Smooth muscle cell (in vitro differentiated cells): ENCODE results near the gene SCN5A. TPM values are rescaled to one million over a fixed set of nuclear protein-coding genes. Genes with fewer than 3 reads are reported as not detected.

Experiments
- DNase-seq: peaks from one replicate; lab custom pipeline; 2025; ENCODE audit not compliant: unreplicated experiment; lab: John Stamatoyannopoulos, UW
- H2AFZ ChIP-seq: fragments of 200-600 bp; sonication (generic); 2 replicates; pipeline ENCODE4 v1.6.0; 2016; ENCODE audit warnings: antibody characterized with exemption, low read depth, mild to moderate bottlenecking
- H3F3A ChIP-seq: fragments of 200-600 bp; sonication (generic); 2 replicates; pipeline ENCODE4 v1.6.0; 2017; ENCODE audit warnings: antibody characterized with exemption, low read depth
- H3K27ac ChIP-seq: fragments of 200-600 bp; sonication (generic); 2 replicates; pipeline ENCODE4 v1.5.1; 2016; ENCODE audit warnings: low read depth, mild to moderate bottlenecking
- H3K27me3 ChIP-seq: fragments of 200-600 bp; sonication (generic); 2 replicates; pipeline ENCODE4 v1.6.1; 2016; ENCODE audit warnings: low read depth, mild to moderate bottlenecking
- H3K36me3 ChIP-seq: fragments of 200-600 bp; sonication (generic); 2 replicates; pipeline ENCODE4 v1.5.1; 2016; ENCODE audit warnings: low read depth
- H3K4me1 ChIP-seq: fragments of 200-600 bp; sonication (generic); 2 replicates; pipeline ENCODE4 v1.5.1; 2016; ENCODE audit warnings: low read depth
- H3K4me2 ChIP-seq: fragments of 200-600 bp; sonication (generic); 2 replicates; pipeline ENCODE4 v1.6.0; 2016; ENCODE audit warnings: mild to moderate bottlenecking
- H3K4me3 ChIP-seq: fragments of 200-600 bp; sonication (generic); 2 replicates; pipeline ENCODE4 v1.5.1; 2016; ENCODE audit warnings: mild to moderate bottlenecking
- H3K79me2 ChIP-seq: fragments of 200-600 bp; sonication (generic); 2 replicates; pipeline ENCODE4 v1.6.0; 2016; ENCODE audit warnings: low read depth, mild to moderate bottlenecking
- H3K9ac ChIP-seq: fragments of 200-600 bp; sonication (generic); 2 replicates; pipeline ENCODE4 v1.6.0; 2016; ENCODE audit warnings: low read depth
- H3K9me3 ChIP-seq: fragments of 200-600 bp; sonication (generic); replicated peaks from 2 replicates; pipeline ENCODE4 v1.5.1; 2016; ENCODE audit warnings: low read depth
- H4K20me1 ChIP-seq: fragments of 200-600 bp; sonication (generic); 2 replicates; pipeline ENCODE4 v1.6.0; 2016; ENCODE audit warnings: low read depth
- WGBS: methylation state at CpG from one replicate; pipeline ENCODE4 v1.1.7; 2016; ENCODE audit warnings: low lambda C conversion rate; 5-methylcytosine and 5-hydroxymethylcytosine counted together
- polyA plus RNA-seq: library from polyadenylated mRNA; unstranded; fragments of >200 nt; fragmentation: Nextera tagmentation; extraction: Ambion mirVana; gene quantifications from 2 replicates; pipeline ENCODE4 v1.2.1, GENCODE V29; 2016
- total RNA-seq: library from RNA; depleted of rRNA; stranded (reverse); fragments of >200 nt; gene quantifications from 2 replicates; pipeline ENCODE4 v1.2.3, GENCODE V29; 2014
- TF ChIP-seq, protein P1 (sequence below): fragments of 200-600 bp; sonication (generic); IDR thresholded peaks from 2 replicates; pipeline ENCODE4 v1.5.1; 2017; ENCODE audit warnings: borderline replicate concordance, mild to moderate bottlenecking, antibody characterized with exemption; ENCODE audit not compliant: insufficient read depth, poor library complexity, severe bottlenecking

SCN5A gene
- total and polyA plus RNA-seq, 2 experiments from 2014 or later: 0.93 to 3.4 TPM

DNA sequence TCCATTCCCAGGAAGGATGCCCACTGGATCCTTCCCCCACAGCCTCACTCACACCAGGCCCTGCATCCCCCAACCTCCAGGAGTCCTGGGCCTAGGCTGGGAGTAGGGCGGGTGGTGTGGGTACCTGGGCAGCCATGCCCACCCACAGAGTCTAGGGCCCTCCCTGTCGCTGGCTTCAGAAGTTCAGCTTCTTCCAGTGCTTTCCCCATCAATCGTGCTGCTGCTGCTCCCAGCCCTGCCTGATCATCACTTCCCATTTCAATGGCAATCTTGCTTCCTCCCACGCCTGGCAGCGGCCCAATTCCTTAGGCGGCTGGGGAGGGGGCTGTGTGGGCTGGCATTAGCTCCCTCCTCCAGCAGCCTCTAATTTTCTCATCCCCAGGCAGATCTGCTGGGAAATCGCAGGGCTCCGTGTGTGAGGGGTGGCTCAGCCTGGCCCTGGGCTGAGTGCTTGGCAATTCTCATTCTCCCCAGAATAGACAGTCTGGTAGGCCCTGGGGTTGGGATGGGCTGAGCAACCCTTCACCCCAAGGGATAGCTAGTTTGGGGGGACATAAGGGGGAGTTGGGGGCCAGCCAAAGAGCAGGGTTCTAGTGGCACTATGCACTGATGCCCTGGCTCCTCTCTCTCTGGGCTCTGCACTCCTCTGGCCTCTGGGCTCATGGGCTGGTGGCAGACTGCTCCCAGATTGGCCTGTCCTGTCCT is 66.4 kb downstream of the SCN5A start:
- TF ChIP-seq, protein P1, sequence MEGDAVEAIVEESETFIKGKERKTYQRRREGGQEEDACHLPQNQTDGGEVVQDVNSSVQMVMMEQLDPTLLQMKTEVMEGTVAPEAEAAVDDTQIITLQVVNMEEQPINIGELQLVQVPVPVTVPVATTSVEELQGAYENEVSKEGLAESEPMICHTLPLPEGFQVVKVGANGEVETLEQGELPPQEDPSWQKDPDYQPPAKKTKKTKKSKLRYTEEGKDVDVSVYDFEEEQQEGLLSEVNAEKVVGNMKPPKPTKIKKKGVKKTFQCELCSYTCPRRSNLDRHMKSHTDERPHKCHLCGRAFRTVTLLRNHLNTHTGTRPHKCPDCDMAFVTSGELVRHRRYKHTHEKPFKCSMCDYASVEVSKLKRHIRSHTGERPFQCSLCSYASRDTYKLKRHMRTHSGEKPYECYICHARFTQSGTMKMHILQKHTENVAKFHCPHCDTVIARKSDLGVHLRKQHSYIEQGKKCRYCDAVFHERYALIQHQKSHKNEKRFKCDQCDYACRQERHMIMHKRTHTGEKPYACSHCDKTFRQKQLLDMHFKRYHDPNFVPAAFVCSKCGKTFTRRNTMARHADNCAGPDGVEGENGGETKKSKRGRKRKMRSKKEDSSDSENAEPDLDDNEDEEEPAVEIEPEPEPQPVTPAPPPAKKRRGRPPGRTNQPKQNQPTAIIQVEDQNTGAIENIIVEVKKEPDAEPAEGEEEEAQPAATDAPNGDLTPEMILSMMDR: no peak
- H3K36me3 ChIP-seq: no peaks in the 10 kb centered on the region
- no peak overlapping the region for H3K9ac ChIP-seq
- H3K27me3 ChIP-seq: no peaks in the 10 kb centered on the region
- H2AFZ ChIP-seq: no peak overlapping the region
- DNase-seq: no peak
- no peaks in the 10 kb centered on the region for H3F3A ChIP-seq
- no peak overlapping the region for H3K27ac ChIP-seq
- no peak overlapping the region for H3K4me2 ChIP-seq
- H3K4me3 ChIP-seq: no peak overlapping the region
- H3K9me3 ChIP-seq: no peaks in the 10 kb centered on the region
- no peaks in the 10 kb centered on the region for H4K20me1 ChIP-seq
- H3K79me2 ChIP-seq: no peaks in the 10 kb centered on the region
- WGBS: 78% methylated on average over 8 of the region's 8 CpGs
- no peaks in the 10 kb centered on the region for H3K4me1 ChIP-seq

DNA sequence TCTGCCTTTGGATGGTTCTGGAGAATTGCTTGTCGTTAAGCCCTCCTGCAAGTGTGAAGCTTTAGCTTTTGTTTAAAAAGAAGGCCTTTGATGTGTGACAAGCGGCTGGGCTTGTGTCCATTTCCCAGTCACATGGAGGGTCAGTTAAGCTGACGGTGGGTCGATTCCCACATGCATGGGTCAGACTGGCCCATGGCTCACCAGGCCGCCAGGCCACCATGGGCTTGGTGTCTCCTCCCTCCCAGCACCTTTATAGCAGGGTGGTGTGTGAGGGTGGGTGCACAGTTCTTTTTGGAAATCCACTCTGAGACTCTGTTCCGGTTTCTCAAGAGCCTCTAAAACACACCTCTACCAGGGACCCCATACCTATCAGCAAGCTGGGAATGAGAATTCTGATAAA is 67.2 kb downstream of the SCN5A start:
- Histone ChIP-seq H4K20me1 (no peaks in the 10 kb centered on the region), H3K4me3 (no peak overlapping the region), H3K27ac (no peak overlapping the region), H2AFZ (no peak overlapping the region), H3K36me3 (no peaks in the 10 kb centered on the region), H3K79me2 (no peaks in the 10 kb centered on the region), H3K27me3 (no peaks in the 10 kb centered on the region), H3F3A (no peaks in the 10 kb centered on the region), H3K4me1 (no peaks in the 10 kb centered on the region), H3K9ac (no peak overlapping the region), H3K9me3 (no peaks in the 10 kb centered on the region), H3K4me2 (no peak overlapping the region)
- 87% methylated on average over 6 of the region's 6 CpGs for WGBS
- TF ChIP-seq, protein P1: no peak
- no peak for DNase-seq

DNA sequence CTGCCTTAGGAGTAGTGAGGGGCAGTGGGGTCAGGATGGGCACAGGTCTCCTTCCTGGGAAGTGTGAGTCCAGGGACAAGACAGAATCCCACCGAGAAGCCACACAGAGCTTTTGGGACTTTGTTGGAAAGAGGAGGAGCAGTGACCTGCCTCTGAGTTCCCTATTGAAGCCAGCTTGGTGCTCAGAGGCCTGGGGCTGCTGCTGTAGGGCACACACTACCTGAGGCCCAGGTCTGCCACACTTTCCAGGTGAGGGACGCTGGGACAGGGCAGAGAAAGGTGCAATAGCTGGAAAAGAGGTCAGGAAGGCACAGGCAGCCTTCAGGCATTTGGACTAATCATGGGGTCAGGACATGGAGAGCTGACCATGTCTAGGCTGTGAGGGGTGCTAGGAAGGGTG is 67.7 kb downstream of the SCN5A start:
- TF ChIP-seq, protein P1: no peak
- Histone ChIP-seq H3K79me2 (no peaks in the 10 kb centered on the region), H3K4me1 (no peaks in the 10 kb centered on the region), H3K36me3 (no peaks in the 10 kb centered on the region), H3K9me3 (no peaks in the 10 kb centered on the region), H3F3A (no peaks in the 10 kb centered on the region), H3K9ac (no peak overlapping the region), H4K20me1 (no peaks in the 10 kb centered on the region), H2AFZ (no peak overlapping the region), H3K4me3 (no peak overlapping the region), H3K27me3 (no peaks in the 10 kb centered on the region), H3K4me2 (no peak overlapping the region), H3K27ac (no peak overlapping the region)
- WGBS: 92% methylated on average over 2 of the region's 2 CpGs
- DNase-seq: no peak
